ENCODE measurements around the gene TRPV2. TPM values are rescaled to one million over a fixed set of nuclear protein-coding genes. Genes with fewer than 3 reads are reported as not detected.
A peak's percentile ranks its signal among the peaks of the same experiment; 100 is the strongest.

TRPV2 gene
- total RNA-seq, 4 donors from 2014 or later, result 3.9 to 19.0 (median 7.7) TPM

DNA sequence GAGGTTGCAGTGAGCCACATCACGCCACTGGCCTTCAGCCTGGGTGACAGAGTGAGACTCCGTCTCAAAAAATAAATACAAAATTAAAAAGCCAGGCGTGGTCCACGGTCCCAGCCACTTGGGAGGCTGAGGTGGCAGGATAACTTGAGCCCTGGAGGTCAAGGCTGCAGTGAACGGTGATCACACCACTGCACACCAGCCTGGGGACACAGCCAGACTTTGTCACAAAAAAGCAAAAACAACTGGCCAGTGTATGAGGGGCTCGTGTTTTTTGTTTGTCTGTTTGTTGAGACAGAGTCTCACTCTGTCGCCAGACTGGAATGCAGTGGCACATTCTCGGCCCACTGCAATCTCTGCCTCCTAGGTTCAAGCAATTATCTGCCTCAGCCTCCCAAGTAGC is 35.7 kb upstream of the TRPV2 start:
- Histone ChIP-seq H3K36me3 (peaks cover 0 to 17% (median 0%) of the 10 kb centered on the region in 3 donors), H3K9me3 (no peaks in the 10 kb centered on the region), H3K4me3 (no peak overlapping the region), H3K27ac (no peak overlapping the region), H3K4me1 (peaks cover 0 to 31% (median 0%) of the 10 kb centered on the region in 4 donors), H3K27me3 (no peaks in the 10 kb centered on the region)
- no peak for TF ChIP-seq POLR2A (IDR thresholded peaks at IDR 0.05)
- TF ChIP-seq, protein P1, sequence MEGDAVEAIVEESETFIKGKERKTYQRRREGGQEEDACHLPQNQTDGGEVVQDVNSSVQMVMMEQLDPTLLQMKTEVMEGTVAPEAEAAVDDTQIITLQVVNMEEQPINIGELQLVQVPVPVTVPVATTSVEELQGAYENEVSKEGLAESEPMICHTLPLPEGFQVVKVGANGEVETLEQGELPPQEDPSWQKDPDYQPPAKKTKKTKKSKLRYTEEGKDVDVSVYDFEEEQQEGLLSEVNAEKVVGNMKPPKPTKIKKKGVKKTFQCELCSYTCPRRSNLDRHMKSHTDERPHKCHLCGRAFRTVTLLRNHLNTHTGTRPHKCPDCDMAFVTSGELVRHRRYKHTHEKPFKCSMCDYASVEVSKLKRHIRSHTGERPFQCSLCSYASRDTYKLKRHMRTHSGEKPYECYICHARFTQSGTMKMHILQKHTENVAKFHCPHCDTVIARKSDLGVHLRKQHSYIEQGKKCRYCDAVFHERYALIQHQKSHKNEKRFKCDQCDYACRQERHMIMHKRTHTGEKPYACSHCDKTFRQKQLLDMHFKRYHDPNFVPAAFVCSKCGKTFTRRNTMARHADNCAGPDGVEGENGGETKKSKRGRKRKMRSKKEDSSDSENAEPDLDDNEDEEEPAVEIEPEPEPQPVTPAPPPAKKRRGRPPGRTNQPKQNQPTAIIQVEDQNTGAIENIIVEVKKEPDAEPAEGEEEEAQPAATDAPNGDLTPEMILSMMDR (IDR thresholded peaks at IDR 0.05), result no peak
- no peak for DNase-seq

DNA sequence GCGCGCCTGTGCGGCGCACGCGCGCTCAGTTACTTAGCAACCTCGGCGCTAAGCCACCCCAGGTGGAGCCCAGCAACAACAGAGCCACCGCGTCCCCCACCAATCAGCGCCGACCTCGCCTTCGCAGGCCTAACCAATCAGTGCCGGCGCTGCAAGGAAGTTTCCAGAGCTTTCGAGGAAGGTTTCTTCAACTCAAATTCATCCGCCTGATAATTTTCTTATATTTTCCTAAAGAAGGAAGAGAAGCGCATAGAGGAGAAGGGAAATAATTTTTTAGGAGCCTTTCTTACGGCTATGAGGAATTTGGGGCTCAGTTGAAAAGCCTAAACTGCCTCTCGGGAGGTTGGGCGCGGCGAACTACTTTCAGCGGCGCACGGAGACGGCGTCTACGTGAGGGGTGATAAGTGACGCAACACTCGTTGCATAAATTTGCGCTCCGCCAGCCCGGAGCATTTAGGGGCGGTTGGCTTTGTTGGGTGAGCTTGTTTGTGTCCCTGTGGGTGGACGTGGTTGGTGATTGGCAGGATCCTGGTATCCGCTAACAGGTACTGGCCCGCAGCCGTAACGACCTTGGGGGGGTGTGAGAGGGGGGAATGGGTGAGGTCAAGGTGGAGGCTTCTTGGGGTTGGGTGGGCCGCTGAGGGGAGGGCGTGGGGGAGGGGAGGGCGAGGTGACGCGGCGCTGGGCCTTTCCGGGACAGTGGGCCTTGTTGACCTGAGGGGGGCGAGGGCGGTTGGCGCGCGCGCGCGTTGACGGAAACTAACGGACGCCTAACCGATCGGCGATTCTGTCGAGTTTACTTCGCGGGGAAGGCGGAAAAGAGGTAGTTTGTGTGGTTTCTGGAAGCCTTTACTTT is 34.5 kb upstream of the TRPV2 start, which contains the start of gene UBB:
Gene UBB (plus strand): TSS at position 452 of the 856 bp plus-strand sequence. CDS start 817 bp downstream, outside the sequence.
- no peaks in the 10 kb centered on the region for H3K27me3 ChIP-seq
- TF ChIP-seq, protein P1 (IDR thresholded peaks at IDR 0.05), result peak in 1 of 6 experiments; percentile 6
- TF ChIP-seq POLR2A (IDR thresholded peaks at IDR 0.05), result peak; percentile 98 to 99
- H3K4me3 ChIP-seq, result peak within 1 kb of the TSS; percentile 62 to 76 (median 67)
- DNase-seq, result peak; percentile 94 to 98 (median 97)
- H3K4me1 ChIP-seq, result peaks cover 0 to 36% (median 0%) of the 10 kb centered on the region in 4 donors
- H3K9me3 ChIP-seq, result no peaks in the 10 kb centered on the region
- H3K36me3 ChIP-seq, result peaks cover 0 to 17% (median 0%) of the 10 kb centered on the region in 3 donors
- peak within 1 kb of the TSS; percentile 87 to 95 (median 92) for H3K27ac ChIP-seq

DNA sequence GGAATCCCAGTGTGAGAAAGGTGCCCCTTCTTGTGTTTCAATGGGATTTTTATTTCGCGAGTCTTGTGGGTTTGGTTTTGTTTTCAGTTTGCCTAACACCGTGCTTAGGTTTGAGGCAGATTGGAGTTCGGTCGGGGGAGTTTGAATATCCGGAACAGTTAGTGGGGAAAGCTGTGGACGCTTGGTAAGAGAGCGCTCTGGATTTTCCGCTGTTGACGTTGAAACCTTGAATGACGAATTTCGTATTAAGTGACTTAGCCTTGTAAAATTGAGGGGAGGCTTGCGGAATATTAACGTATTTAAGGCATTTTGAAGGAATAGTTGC is 33.9 kb upstream of the TRPV2 start:
- Histone ChIP-seq H3K36me3 (peaks cover 0 to 17% (median 0%) of the 10 kb centered on the region in 3 donors), H3K27ac (peak overlapping the region; percentile 87 to 95 (median 92)), H3K9me3 (no peaks in the 10 kb centered on the region), H3K4me1 (peaks cover 0 to 36% (median 0%) of the 10 kb centered on the region in 4 donors), H3K27me3 (no peaks in the 10 kb centered on the region), H3K4me3 (peak overlapping the region; percentile 62 to 76 (median 67))
- TF ChIP-seq, protein P1 (IDR thresholded peaks at IDR 0.05), result no peak
- no peak for TF ChIP-seq POLR2A (IDR thresholded peaks at IDR 0.05)
- DNase-seq, result no peak

DNA sequence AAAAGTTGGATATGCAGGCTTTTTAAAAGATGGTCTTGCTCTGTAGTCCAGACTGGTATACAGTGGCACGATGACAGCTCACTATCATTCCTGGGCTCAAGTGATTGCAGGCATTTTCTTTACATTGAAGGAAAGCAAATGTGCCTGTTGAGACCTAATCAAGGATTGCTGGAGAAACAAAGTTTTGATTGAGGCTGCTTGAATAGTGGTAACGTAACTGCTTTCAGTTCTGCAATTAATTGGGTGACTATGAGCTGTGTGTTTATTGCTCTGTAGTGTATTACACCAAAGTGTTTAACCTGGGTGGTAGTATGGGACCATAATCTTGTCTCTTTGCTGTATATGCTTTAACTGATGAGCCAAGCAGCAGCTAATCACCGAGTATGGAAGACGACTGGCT is 32.2 kb upstream of the TRPV2 start:
- DNase-seq, result no peak
- Histone ChIP-seq H3K36me3 (peaks cover 0 to 17% (median 0%) of the 10 kb centered on the region in 3 donors), H3K4me1 (peaks cover 0 to 47% (median 0%) of the 10 kb centered on the region in 4 donors), H3K4me3 (peak overlapping the region in 2 of 4 donors; percentile 21 to 67), H3K9me3 (no peaks in the 10 kb centered on the region), H3K27me3 (no peaks in the 10 kb centered on the region), H3K27ac (no peak overlapping the region)
- TF ChIP-seq, protein P1 (IDR thresholded peaks at IDR 0.05), result no peak
- TF ChIP-seq POLR2A (IDR thresholded peaks at IDR 0.05), result no peak

DNA sequence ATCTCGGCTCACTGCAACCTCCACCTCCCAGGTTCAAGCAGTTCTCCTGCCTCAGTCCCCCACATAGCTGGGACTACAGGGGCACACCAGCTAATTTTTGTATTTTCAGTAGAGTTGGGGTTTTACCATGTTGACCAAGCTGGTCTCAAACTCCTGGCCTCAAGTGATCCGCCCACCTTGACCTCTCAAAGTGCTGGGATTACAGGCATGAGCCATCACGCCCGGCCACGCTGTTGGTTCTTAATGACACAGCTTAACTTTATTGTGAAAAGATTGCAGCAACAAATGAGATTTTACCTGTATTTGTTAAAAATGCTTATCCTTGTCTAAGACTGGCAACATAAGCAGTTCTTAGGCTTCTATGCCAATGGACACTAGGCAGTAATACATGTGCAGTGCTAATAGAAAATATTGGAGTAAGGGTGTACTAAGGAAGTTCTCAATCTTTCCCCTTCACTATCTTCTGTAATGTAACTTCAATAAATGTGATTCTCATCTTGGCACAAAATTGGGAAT is 31.5 kb upstream of the TRPV2 start:
- Histone ChIP-seq H3K4me3 (peak overlapping the region in 1 of 4 donors; percentile 67), H3K27ac (no peak overlapping the region)

More for the DNA sequence above, 31.5 kb upstream of the TRPV2 start:
- peaks cover 0 to 17% (median 0%) of the 10 kb centered on the region in 3 donors for H3K36me3 ChIP-seq
- TF ChIP-seq, protein P1 (IDR thresholded peaks at IDR 0.05), result no peak
- no peak for TF ChIP-seq POLR2A (IDR thresholded peaks at IDR 0.05)
- no peak for DNase-seq
- H3K4me1 ChIP-seq, result peaks cover 0 to 47% (median 0%) of the 10 kb centered on the region in 4 donors
- H3K27me3 ChIP-seq, result no peaks in the 10 kb centered on the region
- no peaks in the 10 kb centered on the region for H3K9me3 ChIP-seq

Measured in Peyer's patch (tissue), 4 donors.